HEK293 (cell line): ENCODE results near the gene SLC19A2.

Source experiments
- CTCF ChIA-PET: fragments of 350-600 bp; formaldehyde crosslinking; extraction: SDS; loops from one replicate; lab custom pipeline; 2021; ENCODE audit warnings: antibody characterized with exemption; lab: Yijun Ruan, JAX
- POLR2A ChIA-PET: fragments of 300-600 bp; formaldehyde crosslinking; extraction: SDS; loops from one replicate; lab custom pipeline; 2020; ENCODE audit warnings: antibody characterized with exemption, inconsistent platforms; lab: Yijun Ruan, JAX
- H3K27ac ChIP-seq: fragments of 200-500 bp; sonication (Bioruptor generic); 2 replicates; pipeline ENCODE4 v1.5.1; 2014; ENCODE audit warnings: low read depth, low read length, control low read depth, inconsistent platforms; ENCODE audit errors: extremely low read depth
- H3K36me3 ChIP-seq, 2 experiments: fragments of 200-500 bp in 1 of 2; sonication (Bioruptor generic) in 1 of 2; 1 replicate in 1 of 2; 2 replicates in 1 of 2; pipeline ENCODE4 v1.5.1; 2014 to 2017; ENCODE audit warnings: inconsistent platforms in 2 of 2, low read length in 2 of 2; ENCODE audit not compliant: control insufficient read depth in 2 of 2, insufficient read depth in 1 of 2
- H3K4me1 ChIP-seq: fragments of 200-500 bp; sonication (Bioruptor generic); 2 replicates; pipeline ENCODE4 v1.5.1; 2014; ENCODE audit warnings: mild to moderate bottlenecking, low read length, inconsistent platforms; ENCODE audit not compliant: control insufficient read depth, insufficient read depth
- H3K4me3 ChIP-seq: 2 replicates; pipeline ENCODE4 v1.5.1; 2011; ENCODE audit warnings: low read depth, mild to moderate bottlenecking, control low read depth, low read length, moderate library complexity
- H3K9me3 ChIP-seq: fragments of 200-500 bp; sonication (Bioruptor generic); 2 replicates; pipeline ENCODE4 v1.5.1; 2014; ENCODE audit warnings: low read depth, low read length, inconsistent platforms; ENCODE audit not compliant: control insufficient read depth, insufficient read depth
- PRDM6 ChIP-seq: fragments of 450-650 bp; formaldehyde crosslinking; IDR thresholded peaks from 2 replicates; pipeline ENCODE4 v1.5.1; 2017; ENCODE audit warnings: missing biosample characterization, missing genetic modification characterization
- RBAK ChIP-seq: fragments of 450-650 bp; formaldehyde crosslinking; IDR thresholded peaks from 2 replicates; pipeline ENCODE4 v1.5.1; 2016; ENCODE audit warnings: missing biosample characterization, missing genetic modification characterization
- REPIN1 ChIP-seq: fragments of 450-650 bp; formaldehyde crosslinking; IDR thresholded peaks from 2 replicates; pipeline ENCODE4 v1.5.1; 2017; ENCODE audit warnings: missing biosample characterization, missing genetic modification characterization, low read depth
- SETDB1 ChIP-seq: IDR thresholded peaks from one replicate; pipeline ENCODE4 v1.6.1; 2017; ENCODE audit warnings: mild to moderate bottlenecking, low read length, moderate library complexity, mixed read lengths; ENCODE audit not compliant: insufficient read length
- SP2 ChIP-seq: fragments of 450-650 bp; formaldehyde crosslinking; IDR thresholded peaks from 2 replicates; pipeline ENCODE4 v1.5.1; 2016; ENCODE audit warnings: missing biosample characterization, missing genetic modification characterization
- SP7 ChIP-seq: fragments of 450-650 bp; formaldehyde crosslinking; IDR thresholded peaks from 2 replicates; pipeline ENCODE4 v1.5.1; 2016; ENCODE audit warnings: missing biosample characterization, missing genetic modification characterization
- YY1 ChIP-seq: fragments of 450-650 bp; formaldehyde crosslinking; IDR thresholded peaks from 2 replicates; pipeline ENCODE4 v1.5.1; 2018; ENCODE audit warnings: missing biosample characterization, missing genetic modification characterization
- ZBTB17 ChIP-seq: fragments of 450-650 bp; formaldehyde crosslinking; IDR thresholded peaks from 2 replicates; pipeline ENCODE4 v1.5.1; 2016; ENCODE audit warnings: missing biosample characterization, missing genetic modification characterization
- ZBTB21 ChIP-seq: fragments of 450-650 bp; formaldehyde crosslinking; IDR thresholded peaks from 2 replicates; pipeline ENCODE4 v1.5.1; 2017; ENCODE audit warnings: missing biosample characterization, missing genetic modification characterization
- ZBTB26 ChIP-seq: fragments of 450-650 bp; formaldehyde crosslinking; optimal IDR thresholded peaks from 2 replicates; pipeline ENCODE3; 2016; ENCODE audit warnings: missing biosample characterization, mild to moderate bottlenecking, missing genetic modification characterization
- ZFP3 ChIP-seq: fragments of 450-650 bp; formaldehyde crosslinking; IDR thresholded peaks from 2 replicates; pipeline ENCODE4 v1.5.1; 2016; ENCODE audit warnings: low read depth, missing biosample characterization, missing genetic modification characterization
- ZNF155 ChIP-seq: fragments of 450-650 bp; formaldehyde crosslinking; IDR thresholded peaks from 2 replicates; pipeline ENCODE4 v1.5.1; 2016; ENCODE audit warnings: missing biosample characterization, missing genetic modification characterization
- ZNF211 ChIP-seq: fragments of 450-650 bp; formaldehyde crosslinking; IDR thresholded peaks from 2 replicates; pipeline ENCODE4 v1.5.1; 2016; ENCODE audit warnings: low read depth, missing biosample characterization, missing genetic modification characterization
- ZNF335 ChIP-seq: fragments of 450-650 bp; formaldehyde crosslinking; conservative IDR thresholded peaks from 2 replicates; pipeline ENCODE4 v1.5.1; 2016; ENCODE audit warnings: missing biosample characterization, missing genetic modification characterization
- ZNF366 ChIP-seq: fragments of 450-650 bp; formaldehyde crosslinking; conservative IDR thresholded peaks from 2 replicates; pipeline ENCODE4 v1.5.1; 2016; ENCODE audit warnings: missing biosample characterization, missing genetic modification characterization
- ZNF394 ChIP-seq: fragments of 450-650 bp; formaldehyde crosslinking; IDR thresholded peaks from 2 replicates; pipeline ENCODE4 v1.5.1; 2016; ENCODE audit warnings: missing biosample characterization, missing genetic modification characterization, mild to moderate bottlenecking, moderate library complexity, borderline replicate concordance
- ZNF449 ChIP-seq: fragments of 450-650 bp; formaldehyde crosslinking; IDR thresholded peaks from 2 replicates; pipeline ENCODE4 v1.5.1; 2017; ENCODE audit warnings: missing biosample characterization, mild to moderate bottlenecking, missing genetic modification characterization, moderate library complexity
- ZNF501 ChIP-seq: fragments of 450-650 bp; formaldehyde crosslinking; IDR thresholded peaks from 2 replicates; pipeline ENCODE4 v1.5.1; 2016; ENCODE audit warnings: missing biosample characterization, missing genetic modification characterization
- ZNF518A ChIP-seq: fragments of 450-650 bp; formaldehyde crosslinking; conservative IDR thresholded peaks from 2 replicates; pipeline ENCODE4 v1.5.1; 2016; ENCODE audit warnings: low read depth, missing biosample characterization, missing genetic modification characterization
- ZNF530 ChIP-seq: fragments of 450-650 bp; formaldehyde crosslinking; IDR thresholded peaks from 2 replicates; pipeline ENCODE4 v1.5.1; 2016; ENCODE audit warnings: low read depth, missing biosample characterization, missing genetic modification characterization
- ZNF580 ChIP-seq: fragments of 450-650 bp; formaldehyde crosslinking; IDR thresholded peaks from 2 replicates; pipeline ENCODE4 v1.5.1; 2016; ENCODE audit warnings: missing biosample characterization, missing genetic modification characterization
- ZNF600 ChIP-seq: fragments of 450-650 bp; formaldehyde crosslinking; IDR thresholded peaks from 2 replicates; pipeline ENCODE4 v1.5.1; 2016; ENCODE audit warnings: missing biosample characterization, missing genetic modification characterization
- ZNF629 ChIP-seq: fragments of 450-650 bp; formaldehyde crosslinking; IDR thresholded peaks from 2 replicates; pipeline ENCODE4 v1.5.1; 2017; ENCODE audit warnings: missing biosample characterization, missing genetic modification characterization
- ZNF776 ChIP-seq: fragments of 450-650 bp; formaldehyde crosslinking; IDR thresholded peaks from 2 replicates; pipeline ENCODE4 v1.5.0; 2017; ENCODE audit warnings: missing biosample characterization, missing genetic modification characterization, borderline replicate concordance
- ZNF792 ChIP-seq: fragments of 450-650 bp; formaldehyde crosslinking; IDR thresholded peaks from 2 replicates; pipeline ENCODE4 v1.5.1; 2016; ENCODE audit warnings: missing biosample characterization, missing genetic modification characterization

Gene SLC19A2

GRCh38 chr1:169484101-169484500 is 1.6 kb downstream of the SLC19A2 start:
- no peak overlapping the region for H3K27ac ChIP-seq
- H3K4me1 ChIP-seq: peaks cover 15% of the 10 kb centered on the region
- 0 out of 2 replicates have a peak, but pooled peaks have one; percentile 10 for TF ChIP-seq ZNF600
- TF ChIP-seq YY1: no peak
- no peaks in the 10 kb centered on the region for H3K9me3 ChIP-seq
- ChIA-PET POLR2A (no interaction called here), CTCF (interaction anchor here (0.6 to 0.7 kb wide), 2 partner anchors 18 to 73 kb away, joined by 3 read pairs; no protein-coding TSS in a partner anchor)
- no peaks in the 10 kb centered on the region for H3K36me3 ChIP-seq
- peak overlapping the region; percentile 98 for H3K4me3 ChIP-seq

GRCh38 chr1:169483500-169483966 is 2.2 kb downstream of the SLC19A2 start:
- ChIA-PET POLR2A (no interaction called here), CTCF (interaction anchor here (1.0 to 1.5 kb wide), 2 partner anchors 16 to 65 kb away, joined by 3 read pairs; no protein-coding TSS in a partner anchor)
- H3K9me3 ChIP-seq: no peaks in the 10 kb centered on the region
- H3K4me3 ChIP-seq: no peak overlapping the region; the same call in 1 of the 2 replicates
- H3K36me3 ChIP-seq: no peaks in the 10 kb centered on the region
- H3K27ac ChIP-seq: no peak overlapping the region
- H3K4me1 ChIP-seq: peaks cover 15% of the 10 kb centered on the region
- TF ChIP-seq RBAK (tag by site-specific recombination) (no peak), ZNF394 (tag by site-specific recombination) (0 out of 2 replicates have a peak, but pooled peaks have one; percentile 13), ZNF792 (tag by site-specific recombination) (no peak), ZNF501 (tag by site-specific recombination) (0 out of 2 replicates have a peak, but pooled peaks have one; percentile 27), ZBTB17 (tag by site-specific recombination) (peak; percentile 73), ZNF629 (tag by site-specific recombination) (peak; percentile 92), ZNF366 (tag by site-specific recombination) (peak; percentile 65), ZNF530 (tag by site-specific recombination) (no peak), ZBTB21 (tag by site-specific recombination) (peak; percentile 92), SP2 (tag by site-specific recombination) (peak; percentile 56), ZNF211 (tag by site-specific recombination) (no peak), SETDB1 (peak; percentile 49), ZNF518A (tag by site-specific recombination) (peak; percentile 14; the same call in 1 of the 2 replicates), ZFP3 (tag by site-specific recombination) (no peak), ZNF776 (no peak), ZNF580 (tag by site-specific recombination) (peak; percentile 99), SP7 (peak; percentile 44; the same call in 1 of the 2 replicates), PRDM6 (tag by site-specific recombination) (0 out of 2 replicates have a peak, but pooled peaks have one; percentile 5), ZNF335 (tag by site-specific recombination) (0 out of 2 replicates have a peak, but pooled peaks have one; percentile 17), ZNF600 (peak; percentile 25; the same call in 1 of the 2 replicates), REPIN1 (tag by site-specific recombination) (no peak), ZNF449 (tag by site-specific recombination) (no peak), ZBTB26 (tag by site-specific recombination) (no peak), ZNF155 (tag by site-specific recombination) (no peak)
